Smooth muscle cell (in vitro differentiated cells): Measurements from ENCODE around the gene SEMA4D. TPM values are rescaled to one million over a fixed set of nuclear protein-coding genes. Genes with fewer than 3 reads are reported as not detected.

Experiments
- DNase-seq: peaks from one replicate; lab custom pipeline; 2025; ENCODE audit not compliant: unreplicated experiment; lab: John Stamatoyannopoulos, UW
- H2AFZ ChIP-seq: fragments of 200-600 bp; sonication (generic); 2 replicates; pipeline ENCODE4 v1.6.0; 2016; ENCODE audit warnings: antibody characterized with exemption, low read depth, mild to moderate bottlenecking
- H3F3A ChIP-seq: fragments of 200-600 bp; sonication (generic); 2 replicates; pipeline ENCODE4 v1.6.0; 2017; ENCODE audit warnings: antibody characterized with exemption, low read depth
- H3K27ac ChIP-seq: fragments of 200-600 bp; sonication (generic); 2 replicates; pipeline ENCODE4 v1.5.1; 2016; ENCODE audit warnings: low read depth, mild to moderate bottlenecking
- H3K27me3 ChIP-seq: fragments of 200-600 bp; sonication (generic); 2 replicates; pipeline ENCODE4 v1.6.1; 2016; ENCODE audit warnings: low read depth, mild to moderate bottlenecking
- H3K36me3 ChIP-seq: fragments of 200-600 bp; sonication (generic); 2 replicates; pipeline ENCODE4 v1.5.1; 2016; ENCODE audit warnings: low read depth
- H3K4me1 ChIP-seq: fragments of 200-600 bp; sonication (generic); 2 replicates; pipeline ENCODE4 v1.5.1; 2016; ENCODE audit warnings: low read depth
- H3K4me2 ChIP-seq: fragments of 200-600 bp; sonication (generic); 2 replicates; pipeline ENCODE4 v1.6.0; 2016; ENCODE audit warnings: mild to moderate bottlenecking
- H3K4me3 ChIP-seq: fragments of 200-600 bp; sonication (generic); 2 replicates; pipeline ENCODE4 v1.5.1; 2016; ENCODE audit warnings: mild to moderate bottlenecking
- H3K79me2 ChIP-seq: fragments of 200-600 bp; sonication (generic); 2 replicates; pipeline ENCODE4 v1.6.0; 2016; ENCODE audit warnings: low read depth, mild to moderate bottlenecking
- H3K9ac ChIP-seq: fragments of 200-600 bp; sonication (generic); 2 replicates; pipeline ENCODE4 v1.6.0; 2016; ENCODE audit warnings: low read depth
- H3K9me3 ChIP-seq: fragments of 200-600 bp; sonication (generic); replicated peaks from 2 replicates; pipeline ENCODE4 v1.5.1; 2016; ENCODE audit warnings: low read depth
- H4K20me1 ChIP-seq: fragments of 200-600 bp; sonication (generic); 2 replicates; pipeline ENCODE4 v1.6.0; 2016; ENCODE audit warnings: low read depth
- CTCF ChIP-seq: fragments of 200-600 bp; sonication (generic); IDR thresholded peaks from 2 replicates; pipeline ENCODE4 v1.5.1; 2017; ENCODE audit warnings: borderline replicate concordance, mild to moderate bottlenecking, antibody characterized with exemption; ENCODE audit not compliant: insufficient read depth, poor library complexity, severe bottlenecking
- WGBS: methylation state at CpG from one replicate; pipeline ENCODE4 v1.1.7; 2016; ENCODE audit warnings: low lambda C conversion rate; 5-methylcytosine and 5-hydroxymethylcytosine counted together
- polyA plus RNA-seq: library from polyadenylated mRNA; unstranded; fragments of >200 nt; fragmentation: Nextera tagmentation; extraction: Ambion mirVana; gene quantifications from 2 replicates; pipeline ENCODE4 v1.2.1, GENCODE V29; 2016
- total RNA-seq: library from RNA; depleted of rRNA; stranded (reverse); fragments of >200 nt; gene quantifications from 2 replicates; pipeline ENCODE4 v1.2.3, GENCODE V29; 2014

The SEMA4D gene
- total and polyA plus RNA-seq, 2 experiments from 2014 or later, result 0.63 to 2.7 TPM

- no peak for DNase-seq
- no peak overlapping the region for H2AFZ ChIP-seq
- H3K27ac ChIP-seq, result no peak overlapping the region
- H3K9me3 ChIP-seq, result no peaks in the 10 kb centered on the region
- peaks cover 29% of the 10 kb centered on the region for H4K20me1 ChIP-seq
- no peak overlapping the region for H3K4me2 ChIP-seq
- H3K9ac ChIP-seq, result no peak overlapping the region
- H3K36me3 ChIP-seq, result peaks cover 6% of the 10 kb centered on the region
- no peaks in the 10 kb centered on the region for H3K27me3 ChIP-seq
- TF ChIP-seq CTCF, result no peak
- H3K4me1 ChIP-seq, result no peaks in the 10 kb centered on the region
- 97% methylated on average over 8 of the region's 8 CpGs for WGBS
- H3F3A ChIP-seq, result no peaks in the 10 kb centered on the region
- no peak overlapping the region for H3K4me3 ChIP-seq
- no peaks in the 10 kb centered on the region for H3K79me2 ChIP-seq
These were observed 140.3 kb downstream of the SEMA4D start for GRCh38 chr9:89357331-89358197.

- no peak for TF ChIP-seq CTCF
- no peak for DNase-seq
- H3K4me1 ChIP-seq, result no peaks in the 10 kb centered on the region
- no peak overlapping the region for H2AFZ ChIP-seq
- peaks cover 31% of the 10 kb centered on the region for H4K20me1 ChIP-seq
- H3F3A ChIP-seq, result no peaks in the 10 kb centered on the region
- H3K79me2 ChIP-seq, result no peaks in the 10 kb centered on the region
- 100% methylated on average over 2 of the region's 2 CpGs for WGBS
- no peak overlapping the region for H3K9ac ChIP-seq
- H3K9me3 ChIP-seq, result no peaks in the 10 kb centered on the region
- no peaks in the 10 kb centered on the region for H3K27me3 ChIP-seq
- H3K27ac ChIP-seq, result no peak overlapping the region
- H3K4me3 ChIP-seq, result no peak overlapping the region
- peaks cover 14% of the 10 kb centered on the region for H3K36me3 ChIP-seq
- no peak overlapping the region for H3K4me2 ChIP-seq
These were observed 141.1 kb downstream of the SEMA4D start for GRCh38 chr9:89356782-89357181.

GRCh38 chr9:89354471-89354870, 143.4 kb downstream of the SEMA4D start:
- H3K4me3 ChIP-seq, result no peak overlapping the region
- no peak overlapping the region for H3K9ac ChIP-seq
- no peaks in the 10 kb centered on the region for H3K9me3 ChIP-seq
- no peaks in the 10 kb centered on the region for H3K27me3 ChIP-seq
- no peak overlapping the region for H3K4me2 ChIP-seq
- H3K4me1 ChIP-seq, result no peaks in the 10 kb centered on the region
- H2AFZ ChIP-seq, result no peak overlapping the region
- H3K27ac ChIP-seq, result no peak overlapping the region
- H3F3A ChIP-seq, result no peaks in the 10 kb centered on the region
- H3K36me3 ChIP-seq, result peaks cover 14% of the 10 kb centered on the region
- no peak for DNase-seq
- peaks cover 31% of the 10 kb centered on the region for H4K20me1 ChIP-seq
- no peak for TF ChIP-seq CTCF
- H3K79me2 ChIP-seq, result no peaks in the 10 kb centered on the region
- WGBS, result 98% methylated on average over 6 of the region's 6 CpGs

- Histone ChIP-seq H3K4me3 (no peak overlapping the region), H3K9ac (no peak overlapping the region), H3K27ac (no peak overlapping the region), H3K79me2 (no peaks in the 10 kb centered on the region), H3K27me3 (no peaks in the 10 kb centered on the region), H2AFZ (no peak overlapping the region), H3K4me2 (no peak overlapping the region), H3F3A (no peaks in the 10 kb centered on the region), H3K9me3 (no peaks in the 10 kb centered on the region), H4K20me1 (peaks cover 31% of the 10 kb centered on the region), H3K4me1 (no peaks in the 10 kb centered on the region), H3K36me3 (peaks cover 14% of the 10 kb centered on the region)
- WGBS, result 94% methylated on average over 3 of the region's 3 CpGs
- no peak for TF ChIP-seq CTCF
- no peak for DNase-seq
These were observed 143.9 kb downstream of the SEMA4D start for GRCh38 chr9:89353989-89354388.
